OCI-LY7 (cell line): ENCODE data around the gene KCTD13. TPM values are rescaled to one million over a fixed set of nuclear protein-coding genes. Genes with fewer than 3 reads are reported as not detected.
"Not testable (repeated sequence)": the region's sequence is repeated elsewhere in the genome, so short reads cannot be mapped to it uniquely, and the experiment has no call there.

Source experiments
- BruUV-seq: library from RNA; stranded (reverse); fragments of 400-500 nt; replicated peaks from 2 replicates; lab custom pipeline; 2021; lab: Mats Ljungman, UMichigan
- CTCF ChIA-PET: fragments of 300-600 bp; sonication (Branson Sonifier 250); formaldehyde crosslinking; loops from one replicate; lab custom pipeline; 2022; ENCODE audit warnings: antibody characterized with exemption; ENCODE audit not compliant: unreplicated experiment; lab: Charles Lee
- POLR2A ChIA-PET: fragments of 300-600 bp; sonication (Branson Sonifier 250); formaldehyde crosslinking; loops from one replicate; lab custom pipeline; 2022; ENCODE audit warnings: antibody characterized with exemption; lab: Charles Lee
- DNase-seq: peaks from one replicate; pipeline ENCODE4 v3.0.0-alpha.2; 2015; ENCODE audit warnings: low spot score
- H2AFZ ChIP-seq: fragments of 200-600 bp; sonication (generic), shearing (Covaris generic); 2 replicates; pipeline ENCODE4 v1.6.1; 2014; ENCODE audit warnings: mild to moderate bottlenecking, antibody characterized with exemption, low read length, moderate library complexity
- H3K27ac ChIP-seq: fragments of 200-600 bp; sonication (generic); 2 replicates; pipeline ENCODE4 v1.5.1; 2014; ENCODE audit warnings: mixed run types, low read depth, mild to moderate bottlenecking, moderate library complexity, low read length, inconsistent platforms; ENCODE audit not compliant: poor library complexity, severe bottlenecking
- H3K36me3 ChIP-seq: fragments of 200-600 bp; sonication (generic); 2 replicates; pipeline ENCODE4 v1.6.1; 2014; ENCODE audit warnings: mild to moderate bottlenecking, antibody characterized with exemption, low read length, moderate library complexity, mixed read lengths; ENCODE audit not compliant: insufficient read depth
- H3K4me1 ChIP-seq: fragments of 200-600 bp; sonication (generic); 2 replicates; pipeline ENCODE4 v1.5.1; 2014; ENCODE audit warnings: mild to moderate bottlenecking, low read length; ENCODE audit not compliant: insufficient read depth, poor library complexity, severe bottlenecking
- H3K4me2 ChIP-seq: fragments of 200-600 bp; sonication (generic); 2 replicates; pipeline ENCODE4 v1.6.1; 2014; ENCODE audit warnings: mild to moderate bottlenecking, low read length
- H3K4me3 ChIP-seq: fragments of 200-600 bp; sonication (generic); 2 replicates; pipeline ENCODE4 v1.5.1; 2014; ENCODE audit warnings: mild to moderate bottlenecking, low read depth, low read length; ENCODE audit not compliant: poor library complexity, severe bottlenecking
- H3K79me2 ChIP-seq: fragments of 200-600 bp; sonication (generic); 2 replicates; pipeline ENCODE4 v1.6.1; 2016; ENCODE audit warnings: low read depth, mild to moderate bottlenecking, low read length, moderate library complexity, mixed read lengths; ENCODE audit not compliant: insufficient read depth
- H3K9me2 ChIP-seq: fragments of 200-600 bp; sonication (generic); 2 replicates; pipeline ENCODE4 v1.6.1; 2016; ENCODE audit warnings: mild to moderate bottlenecking, low read length, mixed read lengths; ENCODE audit not compliant: insufficient read depth
- H3K9me3 ChIP-seq: fragments of 200-600 bp; sonication (generic); 2 replicates; pipeline ENCODE4 v1.6.1; 2014; ENCODE audit warnings: mild to moderate bottlenecking, mixed run types, low read length, mixed read lengths
- H4K20me1 ChIP-seq: fragments of 200-600 bp; sonication (generic); 2 replicates; pipeline ENCODE4 v1.6.1; 2014; ENCODE audit warnings: mild to moderate bottlenecking, antibody characterized with exemption, low read length, moderate library complexity, mixed read lengths; ENCODE audit not compliant: insufficient read depth
- CTCF ChIP-seq: fragments of 200-600 bp; sonication (generic); conservative IDR thresholded peaks from 2 replicates; pipeline ENCODE4 v1.5.1; 2014; ENCODE audit warnings: mild to moderate bottlenecking, antibody characterized with exemption, low read length, moderate library complexity, mixed read lengths
- EZH2phosphoT487 ChIP-seq: fragments of 200-600 bp; sonication (generic); IDR thresholded peaks from 2 replicates; pipeline ENCODE4 v1.6.1; 2018; ENCODE audit warnings: low read depth, borderline replicate concordance, mild to moderate bottlenecking, mixed run types, antibody characterized with exemption, low read length, moderate library complexity, mixed read lengths
- intact Hi-C: fragments of 100-400 bp; cut with micrococcal nuclease; formaldehyde crosslinking; loops from one replicate; pipeline ENCODE4 v1.10.0; 2022; ENCODE audit not compliant: unreplicated experiment
- total RNA-seq, 2 experiments: library from RNA; depleted of rRNA in 1 of 2; stranded (reverse); fragments of >200 nt in 1 of 2; shearing (Covaris generic) in 1 of 2; gene quantifications; 2 replicates each; pipeline ENCODE4 v1.2.3, GENCODE V29; 2014 to 2022

KCTD13 gene
- total RNA-seq, 2 experiments from 2014 or later: 15.9 to 48.0 TPM

- Histone ChIP-seq H3K9me3 (no peaks in the 10 kb centered on the region), H3K36me3 (no peaks in the 10 kb centered on the region), H3K4me3 (no peak overlapping the region), H3K27ac (no peak overlapping the region), H3K79me2 (no peaks in the 10 kb centered on the region), H2AFZ (no peak overlapping the region), H3K4me1 (peaks cover 8% of the 10 kb centered on the region), H4K20me1 (no peaks in the 10 kb centered on the region), H3K4me2 (no peak overlapping the region), H3K9me2 (no peaks in the 10 kb centered on the region)
- ChIA-PET CTCF (no interaction called here), POLR2A (no interaction called here)
- no peak for DNase-seq
- BruUV-seq: no TSS peak
- TF ChIP-seq CTCF (no peak), EZH2phosphoT487 (no peak)
- intact Hi-C loops: no loop called here
These were observed 54.0 kb downstream of the KCTD13 start for GRCh38 chr16:29871822-29872546.

- H2AFZ ChIP-seq, H4K20me1 ChIP-seq, H3K27ac ChIP-seq, H3K9me3 ChIP-seq, H3K79me2 ChIP-seq, intact Hi-C loops, H3K36me3 ChIP-seq, BruUV-seq, DNase-seq, CTCF ChIA-PET, H3K4me1 ChIP-seq, H3K4me3 ChIP-seq, H3K9me2 ChIP-seq, H3K4me2 ChIP-seq: not testable (repeated sequence)
- POLR2A ChIA-PET: interaction anchor here (0.8 kb wide), 1 partner anchor 103 kb away, joined by 4 read pairs; no protein-coding TSS in a partner anchor
These were observed 57.0 kb downstream of the KCTD13 start for GRCh38 chr16:29869067-29869466.

- ChIA-PET POLR2A (interaction anchor here (0.8 kb wide), 1 partner anchor 104 kb away, joined by 4 read pairs; no protein-coding TSS in a partner anchor), CTCF (no interaction called here)
- peaks cover 8% of the 10 kb centered on the region for H3K4me1 ChIP-seq
- H3K79me2 ChIP-seq: no peaks in the 10 kb centered on the region
- DNase-seq: no peak
- H4K20me1 ChIP-seq: no peaks in the 10 kb centered on the region
- BruUV-seq: no TSS peak
- no peak overlapping the region for H3K27ac ChIP-seq
- no peaks in the 10 kb centered on the region for H3K9me3 ChIP-seq
- H3K4me3 ChIP-seq: no peak overlapping the region
- TF ChIP-seq EZH2phosphoT487 (no peak), CTCF (no peak)
- H2AFZ ChIP-seq: no peak overlapping the region
- H3K4me2 ChIP-seq: no peak overlapping the region
- no peaks in the 10 kb centered on the region for H3K9me2 ChIP-seq
- no peaks in the 10 kb centered on the region for H3K36me3 ChIP-seq
- intact Hi-C loops: no loop called here
These were observed 57.5 kb downstream of the KCTD13 start for GRCh38 chr16:29868396-29869009.
